Tibial artery (tissue), 4 donors: Measurements from ENCODE around the gene ZNHIT3.

Source experiments
- DNase-seq, 2 donors: peaks; one replicate each; pipeline ENCODE4 v3.0.0-alpha.2; 2019
- H3K27ac ChIP-seq, 2 donors: fragments of 200-600 bp; sonication (generic) in 1 of 2; 1 replicate in 1 of 2; 2 replicates in 1 of 2; pipeline ENCODE4 v1.5.1; 2018 to 2019; ENCODE audit warnings: mild to moderate bottlenecking in 1 of 2
- H3K27me3 ChIP-seq, 2 donors: fragments of 200-600 bp; sonication (generic) in 1 of 2; one replicate each; pipeline versions ENCODE4 v1.5.1 to v1.6.0; 2016 to 2019
- H3K36me3 ChIP-seq, 3 donors: fragments of 200-600 bp; sonication (generic) in 2 of 3; one replicate each; pipeline ENCODE4 v1.5.1; 2016 to 2019; ENCODE audit warnings: mild to moderate bottlenecking in 2 of 3
- H3K4me1 ChIP-seq, 4 donors: fragments of 200-600 bp; sonication (generic) in 2 of 4; 1 replicate in 3 of 4; 2 replicates in 1 of 4; pipeline ENCODE4 v1.5.1; 2016 to 2019
- H3K4me3 ChIP-seq, 2 donors: fragments of 200-600 bp; sonication (generic) in 1 of 2; 1 replicate in 1 of 2; 2 replicates in 1 of 2; pipeline ENCODE4 v1.5.1; 2018 to 2019; ENCODE audit warnings: mild to moderate bottlenecking in 2 of 2
- H3K9me3 ChIP-seq, 3 donors: fragments of 200-600 bp; sonication (generic) in 1 of 3; one replicate each; pipeline ENCODE4 v1.5.1; 2016 to 2019
- CTCF ChIP-seq, 2 experiments: fragments of 200-600 bp in 1 of 2; fragments of 450-650 bp in 1 of 2; IDR thresholded peaks; one replicate each; pipeline ENCODE4 v1.5.1; 2017 to 2019; ENCODE audit warnings: antibody characterized with exemption in 2 of 2, mild to moderate bottlenecking in 1 of 2, moderate library complexity in 1 of 2
- intact Hi-C: fragments of 100-400 bp; cut with DNase I; formaldehyde crosslinking; loops from one replicate; pipeline ENCODE4 v1.15.0; 2023; ENCODE audit warnings: low total_unique reads

Gene ZNHIT3

GRCh38 chr17:36494674-36495073 lies 8.2 kb downstream of the ZNHIT3 start:
- intact Hi-C loops = no loop called here
- Histone ChIP-seq H3K27ac (no peak overlapping the region), H3K36me3 (peaks cover 49 to 83% (median 60%) of the 10 kb centered on the region in 3 donors), H3K27me3 (no peaks in the 10 kb centered on the region), H3K9me3 (no peaks in the 10 kb centered on the region), H3K4me3 (no peak overlapping the region), H3K4me1 (peaks cover 0 to 11% (median 0%) of the 10 kb centered on the region in 4 donors)
- TF ChIP-seq CTCF (IDR thresholded peaks at IDR 0.05) = no peak
- DNase-seq = peak in 1 of 2 donors; percentile 7

GRCh38 chr17:36495076-36495578 lies 8.6 kb downstream of the ZNHIT3 start:
- Histone ChIP-seq H3K9me3 (no peaks in the 10 kb centered on the region), H3K36me3 (peaks cover 49 to 83% (median 60%) of the 10 kb centered on the region in 3 donors), H3K4me1 (peaks cover 0 to 9% (median 0%) of the 10 kb centered on the region in 4 donors), H3K4me3 (no peak overlapping the region), H3K27ac (no peak overlapping the region), H3K27me3 (no peaks in the 10 kb centered on the region)
- peak in 1 of 2 donors; percentile 20 for DNase-seq
- intact Hi-C loops = no loop called here
- no peak for TF ChIP-seq CTCF (IDR thresholded peaks at IDR 0.05)

- H3K36me3 ChIP-seq = peaks cover 49 to 91% (median 68%) of the 10 kb centered on the region in 3 donors
- no peak overlapping the region for H3K27ac ChIP-seq
- DNase-seq = peak in 1 of 2 donors; percentile 13
- peaks cover 0 to 3% (median 0%) of the 10 kb centered on the region in 4 donors for H3K4me1 ChIP-seq
- H3K9me3 ChIP-seq = no peaks in the 10 kb centered on the region
- H3K27me3 ChIP-seq = no peaks in the 10 kb centered on the region
- intact Hi-C loops = no loop called here
- no peak for TF ChIP-seq CTCF (IDR thresholded peaks at IDR 0.05)
- H3K4me3 ChIP-seq = no peak overlapping the region
Measured at GRCh38 chr17:36496018-36496789, 9.7 kb downstream of the ZNHIT3 start.

GRCh38 chr17:36498155-36498554 lies 11.7 kb downstream of the ZNHIT3 start:
- Histone ChIP-seq H3K4me1 (no peaks in the 10 kb centered on the region), H3K27me3 (no peaks in the 10 kb centered on the region), H3K27ac (no peak overlapping the region), H3K36me3 (peaks cover 46 to 83% (median 65%) of the 10 kb centered on the region in 3 donors), H3K4me3 (no peak overlapping the region), H3K9me3 (no peaks in the 10 kb centered on the region)
- intact Hi-C loops = no loop called here
- DNase-seq = peak in 1 of 2 donors; percentile 46
- TF ChIP-seq CTCF (IDR thresholded peaks at IDR 0.05) = no peak

- Histone ChIP-seq H3K4me3 (no peak overlapping the region), H3K27me3 (no peaks in the 10 kb centered on the region), H3K9me3 (no peaks in the 10 kb centered on the region), H3K36me3 (peaks cover 43 to 83% (median 65%) of the 10 kb centered on the region in 3 donors), H3K4me1 (no peaks in the 10 kb centered on the region), H3K27ac (no peak overlapping the region)
- intact Hi-C loops = no loop called here
- TF ChIP-seq CTCF (IDR thresholded peaks at IDR 0.05) = no peak
- peak in 1 of 2 donors; percentile 39 for DNase-seq
Measured at GRCh38 chr17:36498560-36499300, 12.2 kb downstream of the ZNHIT3 start.
